Activated CD4-positive, alpha-beta T cell treated with anti-CD3 and anti-CD28 coated beads, Interleukin-2, amount 10 ng/mL, durations not matched to agents 24 days and 14 days (primary cell): ENCODE results near the gene NFIX. TPM values are rescaled to one million over a fixed set of nuclear protein-coding genes. Genes with fewer than 3 reads are reported as not detected.

Source experiments
- DNase-seq: peaks from one replicate; pipeline ENCODE4 v3.0.0; 2022
- H3K27ac Mint-ChIP-seq: one replicate; pipeline ENCODE4 v1.8.0; 2022; ENCODE audit warnings: mild to moderate bottlenecking, mixed read lengths
- H3K27me3 Mint-ChIP-seq: one replicate; pipeline ENCODE4 v1.8.0; 2022; ENCODE audit warnings: mixed read lengths
- H3K36me3 Mint-ChIP-seq: one replicate; pipeline ENCODE4 v1.8.0; 2022; ENCODE audit warnings: low read depth, mild to moderate bottlenecking, mixed read lengths
- H3K4me1 Mint-ChIP-seq: one replicate; pipeline ENCODE4 v1.8.0; 2021; ENCODE audit warnings: mixed read lengths
- H3K4me3 Mint-ChIP-seq: one replicate; pipeline ENCODE4 v1.8.0; 2022; ENCODE audit warnings: mild to moderate bottlenecking, moderate library complexity, mixed read lengths
- H3K9me3 Mint-ChIP-seq: one replicate; pipeline ENCODE4 v1.8.0; 2021; ENCODE audit warnings: mixed read lengths
- intact Hi-C: fragments of 100-400 bp; cut with micrococcal nuclease; formaldehyde crosslinking; loops from one replicate; pipeline ENCODE4 v1.15.1; 2023
- total RNA-seq: library from RNA; stranded (reverse); gene quantifications from 2 replicates; pipeline ENCODE4 v1.2.3, GENCODE V29; 2022

Gene NFIX
- total RNA-seq, 1 donor from 2014 or later: 8.3 TPM

DNA sequence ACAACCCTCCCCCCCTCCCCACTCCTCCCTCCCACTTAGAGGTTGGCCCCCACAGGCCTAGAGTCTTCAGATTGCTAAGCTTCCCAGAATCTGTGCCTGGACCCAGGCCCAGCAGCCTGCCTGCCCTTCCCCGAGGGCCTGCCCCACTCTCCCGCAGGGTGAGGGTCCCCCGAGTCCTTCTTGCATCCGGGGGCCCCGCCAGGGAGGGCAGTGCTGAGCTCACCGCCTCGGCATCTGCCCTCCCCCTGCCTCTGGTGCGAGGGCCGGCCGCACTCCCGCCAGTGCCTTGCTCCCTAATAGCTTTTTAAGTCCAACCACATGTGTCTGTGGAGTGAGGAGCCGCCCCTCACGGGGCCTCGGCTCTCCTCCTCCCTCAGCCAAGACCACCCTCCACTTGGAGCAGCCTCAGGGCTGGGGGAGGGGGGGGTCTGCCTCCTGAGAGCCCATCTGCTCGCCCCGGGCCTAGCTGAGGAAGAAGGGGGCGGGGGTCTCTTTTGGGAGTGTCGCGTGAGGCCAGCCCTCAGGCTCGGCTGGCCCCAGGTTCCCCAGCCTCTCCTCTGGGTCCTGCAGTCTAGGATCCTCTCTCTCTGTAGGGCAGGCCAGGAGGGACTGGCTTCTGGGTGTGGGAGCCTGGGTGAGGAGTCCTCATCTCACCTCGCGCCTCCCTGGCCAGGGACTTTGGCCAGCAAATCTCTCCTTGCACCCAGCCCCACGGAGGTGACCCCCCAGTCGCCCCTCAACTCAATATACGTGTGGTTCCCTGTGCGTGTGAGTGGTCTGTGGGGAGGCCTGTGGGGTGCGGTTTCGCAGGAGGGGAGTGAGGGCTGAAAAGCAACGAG, 60.2 kb downstream of the NFIX start:
- Mint-ChIP-seq H3K27ac (no peak overlapping the region), H3K36me3 (no peaks in the 10 kb centered on the region)
- intact Hi-C loops: no loop called here

DNA sequence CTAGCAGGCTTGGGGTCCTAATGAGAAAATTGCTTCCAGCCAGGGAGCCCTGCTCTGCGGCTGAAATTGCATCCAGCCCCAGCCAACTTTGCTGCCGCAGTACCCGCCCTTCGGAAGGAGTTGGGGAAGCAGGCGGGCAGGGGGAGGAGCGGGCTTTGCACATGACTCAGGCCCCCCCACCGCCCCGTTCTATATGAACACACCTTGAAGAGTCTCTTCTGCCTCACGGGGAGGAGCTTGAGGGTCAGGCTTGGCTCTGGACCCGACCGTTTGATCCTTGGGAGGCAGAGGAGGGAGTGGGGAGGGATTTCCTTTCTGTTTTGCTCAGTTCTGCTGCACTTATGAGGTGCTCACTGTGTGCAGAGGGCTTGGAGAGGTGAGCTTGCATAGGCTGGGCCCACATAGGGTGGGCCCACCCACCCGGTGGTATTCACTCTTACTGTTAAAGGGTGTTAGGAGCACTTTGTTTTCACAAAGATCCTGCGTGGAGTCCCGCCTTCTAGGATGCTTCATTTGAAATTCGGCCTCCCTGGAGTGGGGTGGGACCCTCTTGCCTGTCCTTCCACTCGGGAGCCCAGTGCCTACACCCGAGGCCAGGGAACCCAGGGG, 60.9 kb downstream of the NFIX start:
- H3K27ac Mint-ChIP-seq: no peak overlapping the region
- no peak overlapping the region for H3K4me3 Mint-ChIP-seq
- DNase-seq: no peak
- peaks cover 22% of the 10 kb centered on the region for H3K27me3 Mint-ChIP-seq
- H3K36me3 Mint-ChIP-seq: no peaks in the 10 kb centered on the region
- intact Hi-C loops: no loop called here
- peaks cover 8% of the 10 kb centered on the region for H3K4me1 Mint-ChIP-seq
- no peaks in the 10 kb centered on the region for H3K9me3 Mint-ChIP-seq

More for the DNA sequence above, 60.2 kb downstream of the NFIX start:
- DNase-seq: no peak
- Mint-ChIP-seq H3K4me1 (peaks cover 6% of the 10 kb centered on the region), H3K27me3 (peaks cover 19% of the 10 kb centered on the region), H3K9me3 (no peaks in the 10 kb centered on the region), H3K4me3 (no peak overlapping the region)

DNA sequence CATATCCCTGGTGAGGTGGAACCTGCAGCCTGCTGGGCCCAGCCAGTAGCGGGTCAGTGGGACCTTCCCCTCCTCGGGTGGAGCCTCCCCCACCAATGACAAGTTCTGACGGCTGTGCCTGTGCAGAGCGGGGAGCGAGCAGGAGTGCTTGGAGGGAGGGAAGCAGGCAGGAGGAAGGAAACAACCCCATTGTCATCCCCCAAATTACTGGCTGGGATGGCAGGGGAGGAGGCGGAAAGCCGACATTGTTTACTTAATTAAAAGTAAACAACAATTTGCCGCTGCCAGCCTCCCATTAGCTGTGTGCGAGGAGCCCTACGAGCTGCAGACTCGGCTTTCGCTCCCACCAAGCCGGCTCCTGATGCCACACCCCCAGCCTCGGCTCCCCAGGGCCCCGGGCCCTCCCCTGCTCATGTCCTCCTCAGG, 61.9 kb downstream of the NFIX start:
- H3K27ac Mint-ChIP-seq: no peak overlapping the region
- no peak overlapping the region for H3K4me3 Mint-ChIP-seq
- H3K27me3 Mint-ChIP-seq: peaks cover 22% of the 10 kb centered on the region
- DNase-seq: no peak
- no peaks in the 10 kb centered on the region for H3K9me3 Mint-ChIP-seq
- peaks cover 5% of the 10 kb centered on the region for H3K4me1 Mint-ChIP-seq
- H3K36me3 Mint-ChIP-seq: no peaks in the 10 kb centered on the region
- intact Hi-C loops: no loop called here

DNA sequence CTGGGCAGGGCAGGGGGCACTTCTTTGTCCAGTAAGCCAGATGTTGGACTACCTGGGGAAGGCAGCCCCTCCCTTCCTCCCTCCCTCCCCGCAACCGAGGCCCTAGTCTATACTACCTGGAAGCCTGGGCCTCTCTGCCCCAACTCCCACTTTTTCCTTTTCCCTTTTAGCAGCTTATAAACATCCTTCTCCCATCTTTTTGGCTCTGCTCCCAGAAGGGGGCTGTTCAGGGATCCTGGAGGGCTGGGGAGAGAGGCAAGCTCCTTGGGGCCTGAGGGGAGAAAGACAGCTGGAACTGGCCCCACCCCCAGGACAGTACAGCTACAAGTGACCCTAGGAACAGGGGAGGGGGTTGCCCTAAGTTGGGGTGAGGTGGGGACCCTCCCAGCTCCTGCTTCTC, 62.5 kb downstream of the NFIX start:
- DNase-seq: no peak
- Mint-ChIP-seq H3K4me3 (no peak overlapping the region), H3K36me3 (no peaks in the 10 kb centered on the region), H3K27ac (no peak overlapping the region), H3K27me3 (peaks cover 23% of the 10 kb centered on the region), H3K4me1 (peaks cover 5% of the 10 kb centered on the region), H3K9me3 (no peaks in the 10 kb centered on the region)
- intact Hi-C loops: no loop called here

DNA sequence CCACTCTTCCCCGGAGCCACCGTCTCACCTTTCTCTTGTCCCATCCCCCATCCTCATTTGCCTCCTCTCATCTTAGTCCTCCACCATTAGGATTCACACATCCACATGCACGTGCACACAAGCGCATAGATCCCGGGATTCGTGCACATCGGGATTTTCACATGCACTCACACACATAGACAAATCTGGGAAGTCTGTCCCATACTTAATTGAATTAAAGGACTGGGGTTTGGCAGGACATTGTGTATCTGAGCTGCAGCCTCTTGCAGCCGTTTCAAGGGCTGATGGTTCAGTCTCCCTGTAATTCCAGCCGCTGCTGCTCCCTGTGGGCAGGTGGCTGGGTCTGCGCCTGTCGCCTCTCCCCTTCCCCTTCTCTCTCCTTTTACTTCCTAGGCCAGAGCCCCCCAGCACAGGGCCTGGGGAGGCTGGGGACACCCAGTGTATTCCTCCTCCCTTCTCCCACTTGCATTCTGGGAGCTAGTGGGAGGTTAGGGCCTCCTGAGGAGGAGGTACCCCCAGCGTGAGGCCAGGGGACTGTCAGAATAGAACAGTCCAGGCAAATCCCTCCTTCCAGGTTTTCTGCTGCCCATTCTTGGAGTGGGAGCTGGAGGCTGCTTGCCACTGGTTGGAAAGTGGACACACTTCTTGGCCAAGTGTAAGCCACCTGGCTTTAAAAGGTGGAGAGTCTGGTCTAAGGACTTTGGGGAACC, 63.8 kb downstream of the NFIX start:
- no peaks in the 10 kb centered on the region for H3K36me3 Mint-ChIP-seq
- H3K4me1 Mint-ChIP-seq: peaks cover 5% of the 10 kb centered on the region
- H3K4me3 Mint-ChIP-seq: no peak overlapping the region
- DNase-seq: no peak
- no peaks in the 10 kb centered on the region for H3K9me3 Mint-ChIP-seq
- H3K27me3 Mint-ChIP-seq: peaks cover 29% of the 10 kb centered on the region
- no peak overlapping the region for H3K27ac Mint-ChIP-seq
- intact Hi-C loops: no loop called here

DNA sequence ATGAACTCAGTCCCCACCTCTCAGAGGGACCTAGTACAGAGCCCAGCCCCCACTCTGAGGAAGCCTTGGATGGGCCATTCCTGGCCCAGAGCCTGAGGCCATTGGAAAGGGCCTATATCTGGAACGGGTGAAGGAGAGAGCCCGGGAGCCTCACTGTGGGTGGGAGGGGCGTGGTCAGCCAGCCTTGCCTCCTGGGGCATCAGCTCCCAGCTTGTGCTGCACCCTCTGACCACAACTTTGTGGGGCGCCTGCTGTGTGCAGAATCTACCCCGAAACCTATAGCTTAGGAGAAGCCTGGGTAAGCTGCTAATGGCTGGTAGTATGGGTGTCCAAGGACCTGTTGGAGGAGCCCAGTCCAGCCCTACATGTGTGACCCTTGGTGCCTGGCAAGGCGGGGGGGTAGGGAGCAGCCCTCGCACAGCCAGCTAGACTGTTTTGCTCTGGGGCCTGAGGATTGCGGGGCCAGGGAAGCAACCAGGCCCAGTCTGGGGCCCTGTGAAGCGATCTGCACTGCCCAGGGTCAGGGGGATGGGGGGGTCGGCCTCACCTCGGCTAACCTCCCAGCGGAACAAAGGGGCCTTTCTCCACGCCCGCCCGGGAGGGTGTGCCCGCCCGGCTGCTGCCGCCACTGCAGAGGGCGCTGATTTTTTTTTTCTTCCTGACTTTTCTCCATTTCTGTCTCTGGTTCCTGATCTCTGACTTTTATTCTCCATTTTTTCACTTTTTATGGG, 65.1 kb downstream of the NFIX start:
- no peak for DNase-seq
- H3K4me1 Mint-ChIP-seq: peaks cover 5% of the 10 kb centered on the region
- no peak overlapping the region for H3K27ac Mint-ChIP-seq
- H3K9me3 Mint-ChIP-seq: no peaks in the 10 kb centered on the region
- H3K36me3 Mint-ChIP-seq: no peaks in the 10 kb centered on the region
- H3K27me3 Mint-ChIP-seq: peaks cover 29% of the 10 kb centered on the region
- H3K4me3 Mint-ChIP-seq: no peak overlapping the region
- intact Hi-C loops: no loop called here

- intact Hi-C loops: loop anchor here (1.0 kb wide), 2 partner anchors 78 to 83 kb away; no protein-coding TSS in a partner anchor
- Mint-ChIP-seq H3K4me3 (peak overlapping the region; percentile 80), H3K9me3 (no peaks in the 10 kb centered on the region), H3K36me3 (no peaks in the 10 kb centered on the region), H3K27ac (no peak overlapping the region), H3K27me3 (peaks cover 28% of the 10 kb centered on the region), H3K4me1 (peaks cover 5% of the 10 kb centered on the region)
- DNase-seq: peak; percentile 94
These were observed 66.0 kb downstream of the NFIX start for GRCh38 chr19:13060964-13061927.

GRCh38 chr19:13062317-13062716, 67.0 kb downstream of the NFIX start:
- no peak overlapping the region for H3K27ac Mint-ChIP-seq
- H3K36me3 Mint-ChIP-seq: no peaks in the 10 kb centered on the region
- intact Hi-C loops: no loop called here
- no peak for DNase-seq
- H3K4me3 Mint-ChIP-seq: no peak overlapping the region
- peaks cover 5% of the 10 kb centered on the region for H3K4me1 Mint-ChIP-seq
- H3K9me3 Mint-ChIP-seq: no peaks in the 10 kb centered on the region
- H3K27me3 Mint-ChIP-seq: peaks cover 28% of the 10 kb centered on the region

- peaks cover 28% of the 10 kb centered on the region for H3K27me3 Mint-ChIP-seq
- no peak overlapping the region for H3K27ac Mint-ChIP-seq
- DNase-seq: no peak
- H3K9me3 Mint-ChIP-seq: no peaks in the 10 kb centered on the region
- intact Hi-C loops: no loop called here
- H3K4me1 Mint-ChIP-seq: peaks cover 5% of the 10 kb centered on the region
- no peaks in the 10 kb centered on the region for H3K36me3 Mint-ChIP-seq
- H3K4me3 Mint-ChIP-seq: no peak overlapping the region
These were observed 68.3 kb downstream of the NFIX start for GRCh38 chr19:13063461-13064091.

- H3K27me3 Mint-ChIP-seq: peaks cover 28% of the 10 kb centered on the region
- intact Hi-C loops: no loop called here
- no peaks in the 10 kb centered on the region for H3K9me3 Mint-ChIP-seq
- H3K36me3 Mint-ChIP-seq: no peaks in the 10 kb centered on the region
- peaks cover 5% of the 10 kb centered on the region for H3K4me1 Mint-ChIP-seq
- DNase-seq: no peak
- H3K27ac Mint-ChIP-seq: no peak overlapping the region
- no peak overlapping the region for H3K4me3 Mint-ChIP-seq
These were observed 68.8 kb downstream of the NFIX start for GRCh38 chr19:13064092-13064489.

DNA sequence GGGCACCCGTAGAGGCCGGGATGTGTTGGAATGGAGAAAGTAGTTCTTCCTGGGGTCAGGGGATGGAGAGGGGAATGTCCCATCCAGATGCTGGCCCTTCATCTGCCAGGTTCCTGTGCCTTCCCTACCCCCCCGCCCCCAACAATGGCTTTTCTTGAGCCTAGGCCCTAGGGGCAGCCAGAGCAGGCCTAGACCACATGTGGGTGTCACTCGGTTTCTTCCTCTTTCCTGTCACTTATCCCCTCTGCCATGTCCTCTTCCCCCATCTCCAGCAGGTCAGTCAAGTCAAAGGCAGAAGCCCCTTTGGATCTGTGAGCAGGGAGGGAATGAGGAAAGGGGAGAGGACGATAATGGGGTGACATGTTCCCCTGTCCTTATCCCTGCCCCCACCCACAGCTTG, 71.0 kb downstream of the NFIX start:
- H3K27ac Mint-ChIP-seq: no peak overlapping the region
- DNase-seq: no peak
- H3K9me3 Mint-ChIP-seq: no peaks in the 10 kb centered on the region
- H3K27me3 Mint-ChIP-seq: peaks cover 17% of the 10 kb centered on the region
- H3K4me3 Mint-ChIP-seq: no peak overlapping the region
- H3K36me3 Mint-ChIP-seq: no peaks in the 10 kb centered on the region
- H3K4me1 Mint-ChIP-seq: peaks cover 3% of the 10 kb centered on the region
- intact Hi-C loops: no loop called here

- no peak for DNase-seq
- intact Hi-C loops: no loop called here
- H3K36me3 Mint-ChIP-seq: no peaks in the 10 kb centered on the region
- H3K4me3 Mint-ChIP-seq: no peak overlapping the region
- no peak overlapping the region for H3K27ac Mint-ChIP-seq
- H3K4me1 Mint-ChIP-seq: no peaks in the 10 kb centered on the region
- H3K9me3 Mint-ChIP-seq: no peaks in the 10 kb centered on the region
- peaks cover 12% of the 10 kb centered on the region for H3K27me3 Mint-ChIP-seq
These were observed 71.9 kb downstream of the NFIX start for GRCh38 chr19:13066933-13067807.
